ENCODE measurements around the gene MED27. TPM values are rescaled to one million over a fixed set of nuclear protein-coding genes. Genes with fewer than 3 reads are reported as not detected.

MED27 gene
- total RNA-seq, 2 donors from 2014 or later = 35.4 to 41.9 TPM

DNA sequence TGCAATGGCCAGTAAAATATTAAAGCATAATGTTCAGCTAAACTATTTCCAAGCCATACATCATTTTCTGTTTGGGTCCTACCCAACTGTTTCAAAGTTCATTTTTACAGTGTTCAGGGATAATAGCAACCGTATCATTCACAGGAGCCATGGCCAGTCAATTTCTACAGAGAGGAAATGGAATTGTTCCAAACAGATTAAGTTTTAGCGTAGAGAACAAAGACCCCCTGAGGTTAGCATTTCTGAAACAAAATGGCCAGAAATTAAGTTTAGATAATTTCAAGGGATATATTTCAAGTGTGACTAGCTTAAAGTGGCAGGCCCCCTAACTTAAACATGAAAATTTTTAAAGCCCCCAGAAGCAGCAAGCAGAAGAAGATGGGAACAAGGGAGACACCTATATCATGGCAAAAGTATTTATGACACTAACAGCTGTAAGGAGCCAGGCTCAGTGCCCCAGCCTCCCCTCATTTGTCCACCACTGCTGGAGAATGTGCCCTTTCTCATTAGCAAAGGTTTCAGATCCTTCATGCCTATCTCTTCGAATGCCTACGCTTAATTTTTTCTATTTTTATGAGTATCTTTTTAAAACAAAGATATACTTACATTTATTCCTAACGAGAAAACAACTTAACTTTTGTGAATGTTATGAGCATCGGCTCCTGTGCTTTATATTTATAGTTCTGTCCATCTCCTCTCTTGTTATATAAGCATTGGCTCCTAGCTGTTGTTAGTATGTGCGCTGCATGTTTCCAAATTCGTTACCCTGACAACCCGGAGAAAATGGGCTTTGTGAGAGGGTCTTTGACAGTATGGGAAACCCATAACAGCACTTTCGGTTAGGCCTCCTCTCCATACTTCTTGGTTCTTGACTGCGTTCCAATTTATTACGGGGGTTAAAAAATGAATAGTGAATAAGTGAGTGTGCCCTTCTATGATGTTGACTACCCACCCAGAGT is 116.3 kb downstream of the MED27 start:
- ATAC-seq (no peak), DNase-seq (ENCODE audit: low spot score) (no peak)
- H3K9me3 Mint-ChIP-seq = peaks cover 8% of the 10 kb centered on the region
- no peak overlapping the region for H3K4me3 Mint-ChIP-seq
- no peak overlapping the region for H3K27ac Mint-ChIP-seq
- peaks cover 7% of the 10 kb centered on the region for H3K36me3 Mint-ChIP-seq
- H3K4me1 Mint-ChIP-seq (ENCODE audit: low read depth in 2 of 2) = peaks cover 10 to 15% of the 10 kb centered on the region in 2 donors
- H3K27me3 Mint-ChIP-seq = no peaks in the 10 kb centered on the region

GRCh38 chr9:131961496-131961880 is 118.2 kb downstream of the MED27 start:
- H3K27ac Mint-ChIP-seq = no peak overlapping the region
- peaks cover 7% of the 10 kb centered on the region for H3K36me3 Mint-ChIP-seq
- H3K9me3 Mint-ChIP-seq = peaks cover 8% of the 10 kb centered on the region
- no peaks in the 10 kb centered on the region for H3K27me3 Mint-ChIP-seq
- ATAC-seq (no peak), DNase-seq (ENCODE audit: low spot score) (no peak)
- peaks cover 10 to 15% of the 10 kb centered on the region in 2 donors for H3K4me1 Mint-ChIP-seq (ENCODE audit: low read depth in 2 of 2)
- no peak overlapping the region for H3K4me3 Mint-ChIP-seq

DNA sequence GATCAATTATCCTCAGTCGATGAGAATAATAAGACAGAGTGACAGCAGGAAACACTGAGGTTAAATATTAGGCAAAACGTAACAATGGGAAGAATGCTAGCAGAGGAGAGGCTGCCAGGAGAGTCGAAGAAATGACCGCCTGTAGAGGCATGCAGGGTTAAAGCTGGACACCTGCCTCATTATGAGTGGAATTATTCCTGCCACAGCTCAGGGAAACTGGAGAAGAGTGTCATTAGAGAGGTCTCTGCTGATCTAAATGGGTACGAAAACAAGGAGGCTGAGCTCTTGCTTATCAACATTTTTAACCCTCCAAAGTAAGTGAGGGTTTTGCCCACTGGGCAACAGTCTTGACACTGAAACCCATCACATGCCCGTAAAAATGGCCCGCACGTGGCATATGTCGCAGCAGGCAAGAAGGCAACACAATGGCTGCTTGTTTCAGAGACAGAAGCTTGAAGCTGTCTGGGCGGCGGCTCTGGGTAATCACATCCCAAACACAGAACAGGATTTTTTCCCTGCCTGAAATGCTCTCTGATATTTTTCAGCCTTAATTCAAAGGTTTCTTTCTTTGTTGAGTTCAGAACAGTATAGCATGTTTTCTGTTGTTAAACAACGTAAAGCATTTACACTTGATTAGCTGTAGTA is 118.7 kb downstream of the MED27 start:
- ATAC-seq (no peak), DNase-seq (ENCODE audit: low spot score) (no peak)
- H3K27ac Mint-ChIP-seq = no peak overlapping the region
- peaks cover 8% of the 10 kb centered on the region for H3K9me3 Mint-ChIP-seq
- H3K4me1 Mint-ChIP-seq (ENCODE audit: low read depth in 2 of 2) = peaks cover 10 to 17% of the 10 kb centered on the region in 2 donors
- no peaks in the 10 kb centered on the region for H3K27me3 Mint-ChIP-seq
- no peak overlapping the region for H3K4me3 Mint-ChIP-seq
- H3K36me3 Mint-ChIP-seq = peaks cover 7% of the 10 kb centered on the region

GRCh38 chr9:131960311-131960710 is 119.4 kb downstream of the MED27 start:
- ATAC-seq = peak in 1 of 2 donors; percentile 38
- H3K4me3 Mint-ChIP-seq = no peak overlapping the region
- DNase-seq (ENCODE audit: low spot score) = no peak
- peaks cover 8% of the 10 kb centered on the region for H3K9me3 Mint-ChIP-seq
- H3K36me3 Mint-ChIP-seq = peaks cover 7% of the 10 kb centered on the region
- peaks cover 10 to 18% of the 10 kb centered on the region in 2 donors for H3K4me1 Mint-ChIP-seq (ENCODE audit: low read depth in 2 of 2)
- no peaks in the 10 kb centered on the region for H3K27me3 Mint-ChIP-seq
- H3K27ac Mint-ChIP-seq = no peak overlapping the region

DNA sequence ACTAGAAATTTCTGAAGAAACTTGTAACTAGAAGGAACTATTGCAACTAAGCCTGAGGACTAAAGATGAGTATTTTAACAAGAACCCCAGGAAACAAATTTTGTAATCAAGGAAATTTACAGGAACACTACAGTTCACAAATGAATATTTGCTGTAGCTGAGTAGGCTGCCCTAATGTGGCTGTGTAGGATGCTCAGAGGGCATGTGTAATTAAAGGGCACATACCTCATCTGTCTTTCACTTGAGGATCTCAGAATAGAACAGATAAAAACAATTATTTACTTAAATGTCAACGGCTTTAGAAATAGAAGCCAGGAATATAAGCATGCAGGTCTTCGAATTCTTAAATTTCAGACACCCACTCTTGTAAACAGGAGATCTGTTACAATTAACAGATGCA is 119.8 kb downstream of the MED27 start:
- ATAC-seq (no peak), DNase-seq (ENCODE audit: low spot score) (no peak)
- no peak overlapping the region for H3K4me3 Mint-ChIP-seq
- H3K27ac Mint-ChIP-seq = no peak overlapping the region
- no peaks in the 10 kb centered on the region for H3K27me3 Mint-ChIP-seq
- peaks cover 7% of the 10 kb centered on the region for H3K36me3 Mint-ChIP-seq
- peaks cover 10 to 18% of the 10 kb centered on the region in 2 donors for H3K4me1 Mint-ChIP-seq (ENCODE audit: low read depth in 2 of 2)
- H3K9me3 Mint-ChIP-seq = peaks cover 8% of the 10 kb centered on the region

- Mint-ChIP-seq H3K36me3 (peaks cover 3% of the 10 kb centered on the region), H3K9me3 (peaks cover 5% of the 10 kb centered on the region), H3K4me3 (no peak overlapping the region), H3K4me1 (ENCODE audit: low read depth in 2 of 2) (peaks cover 5 to 15% of the 10 kb centered on the region in 2 donors), H3K27ac (no peak overlapping the region), H3K27me3 (no peaks in the 10 kb centered on the region)
- no peak for ATAC-seq
- DNase-seq (ENCODE audit: low spot score) = no peak
These were observed 120.6 kb downstream of the MED27 start for GRCh38 chr9:131959056-131959455.

- no peak overlapping the region for H3K27ac Mint-ChIP-seq
- no peak for ATAC-seq
These were observed 125.4 kb downstream of the MED27 start for GRCh38 chr9:131954299-131954698.

GRCh38 chr9:131951905-131952304 is 127.8 kb downstream of the MED27 start:
- no peaks in the 10 kb centered on the region for H3K27me3 Mint-ChIP-seq
- peaks cover 0 to 6% of the 10 kb centered on the region in 2 donors for H3K4me1 Mint-ChIP-seq (ENCODE audit: low read depth in 2 of 2)
- H3K27ac Mint-ChIP-seq = no peak overlapping the region
- ATAC-seq (no peak), DNase-seq (ENCODE audit: low spot score) (no peak)
- H3K4me3 Mint-ChIP-seq = no peak overlapping the region
- H3K36me3 Mint-ChIP-seq = no peaks in the 10 kb centered on the region
- H3K9me3 Mint-ChIP-seq = no peaks in the 10 kb centered on the region

More at GRCh38 chr9:131954299-131954698, 125.4 kb downstream of the MED27 start:
- Mint-ChIP-seq H3K9me3 (no peaks in the 10 kb centered on the region), H3K4me3 (no peak overlapping the region), H3K27me3 (no peaks in the 10 kb centered on the region), H3K4me1 (ENCODE audit: low read depth in 2 of 2) (peaks cover 0 to 5% of the 10 kb centered on the region in 2 donors), H3K36me3 (no peaks in the 10 kb centered on the region)
- DNase-seq (ENCODE audit: low spot score) = no peak

GRCh38 chr9:131951155-131951554 is 128.5 kb downstream of the MED27 start:
- Mint-ChIP-seq H3K4me1 (ENCODE audit: low read depth in 2 of 2) (peaks cover 0 to 9% of the 10 kb centered on the region in 2 donors), H3K27ac (no peak overlapping the region), H3K36me3 (no peaks in the 10 kb centered on the region), H3K27me3 (no peaks in the 10 kb centered on the region), H3K9me3 (no peaks in the 10 kb centered on the region), H3K4me3 (no peak overlapping the region)
- DNase-seq (ENCODE audit: low spot score) (no peak), ATAC-seq (peak in 1 of 2 donors; percentile 41)

DNA sequence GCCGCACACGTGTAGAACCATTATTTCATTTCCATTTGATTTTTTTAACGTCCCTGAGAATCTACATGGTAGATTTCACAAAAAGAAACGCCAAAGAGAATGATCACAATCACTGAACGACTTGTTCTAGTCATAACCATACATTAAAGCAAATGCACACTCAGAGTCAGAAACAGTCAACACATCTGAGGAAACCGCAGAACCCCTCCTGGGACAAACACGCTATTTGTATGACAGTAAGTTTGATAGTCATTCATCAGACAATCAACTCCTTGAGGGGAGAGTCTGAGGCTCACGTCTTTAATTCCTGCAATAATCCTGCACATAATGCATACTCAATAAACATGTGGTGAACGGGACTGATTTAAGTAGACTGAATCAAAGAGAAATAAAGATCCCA is 129.2 kb downstream of the MED27 start:
- ATAC-seq (peak in 1 of 2 donors; percentile 66), DNase-seq (ENCODE audit: low spot score) (no peak)
- H3K4me1 Mint-ChIP-seq (ENCODE audit: low read depth in 2 of 2) = peaks cover 0 to 6% of the 10 kb centered on the region in 2 donors
- H3K27me3 Mint-ChIP-seq = no peaks in the 10 kb centered on the region
- no peaks in the 10 kb centered on the region for H3K9me3 Mint-ChIP-seq
- H3K36me3 Mint-ChIP-seq = no peaks in the 10 kb centered on the region
- no peak overlapping the region for H3K4me3 Mint-ChIP-seq
- no peak overlapping the region for H3K27ac Mint-ChIP-seq

- no peak overlapping the region for H3K27ac Mint-ChIP-seq
- H3K4me1 Mint-ChIP-seq (ENCODE audit: low read depth in 2 of 2) = peaks cover 6 to 12% of the 10 kb centered on the region in 2 donors
- H3K9me3 Mint-ChIP-seq = no peaks in the 10 kb centered on the region
- no peaks in the 10 kb centered on the region for H3K27me3 Mint-ChIP-seq
- no peak overlapping the region for H3K4me3 Mint-ChIP-seq
- DNase-seq (ENCODE audit: low spot score) (no peak), ATAC-seq (no peak)
- H3K36me3 Mint-ChIP-seq = peaks cover 9% of the 10 kb centered on the region
These were observed 133.5 kb downstream of the MED27 start for GRCh38 chr9:131946180-131946579.

GRCh38 chr9:131943351-131943841 is 136.3 kb downstream of the MED27 start:
- DNase-seq (ENCODE audit: low spot score) (no peak), ATAC-seq (no peak)
- Mint-ChIP-seq H3K4me3 (no peak overlapping the region), H3K36me3 (peaks cover 9% of the 10 kb centered on the region), H3K9me3 (no peaks in the 10 kb centered on the region), H3K27me3 (no peaks in the 10 kb centered on the region), H3K4me1 (ENCODE audit: low read depth in 2 of 2) (peaks cover 6 to 12% of the 10 kb centered on the region in 2 donors), H3K27ac (no peak overlapping the region)

DNA sequence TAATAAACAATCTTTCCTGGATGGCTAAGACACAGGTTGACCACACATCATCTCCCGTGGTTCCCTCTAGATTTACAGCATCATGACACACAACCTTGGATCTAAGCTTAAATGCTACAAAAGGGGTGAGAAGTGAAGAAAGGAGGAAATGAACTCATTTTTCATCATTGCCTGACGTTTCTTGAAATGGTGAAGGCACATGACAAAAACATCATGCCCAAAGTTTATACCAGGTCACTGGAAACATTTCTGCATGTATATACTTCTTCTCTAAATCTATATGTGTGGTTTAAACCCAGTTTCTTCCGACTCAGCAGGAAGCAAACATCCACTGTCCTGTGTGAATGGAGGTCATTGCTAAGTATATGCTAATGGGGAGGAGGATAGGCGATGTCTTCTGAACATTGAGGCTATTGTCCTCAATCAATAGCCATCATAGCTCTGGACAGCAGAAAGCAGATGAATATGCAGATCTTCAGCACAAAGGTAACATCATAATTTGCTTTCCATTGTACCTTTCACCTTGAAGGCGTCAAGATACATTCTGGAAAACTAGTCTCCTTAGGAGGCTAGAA is 137.4 kb downstream of the MED27 start:
- Mint-ChIP-seq H3K4me3 (no peak overlapping the region), H3K27ac (no peak overlapping the region), H3K36me3 (peaks cover 9% of the 10 kb centered on the region), H3K27me3 (no peaks in the 10 kb centered on the region), H3K4me1 (ENCODE audit: low read depth in 2 of 2) (peaks cover 6 to 12% of the 10 kb centered on the region in 2 donors), H3K9me3 (no peaks in the 10 kb centered on the region)
- ATAC-seq (no peak), DNase-seq (ENCODE audit: low spot score) (no peak)

GRCh38 chr9:131937451-131937850 is 142.2 kb downstream of the MED27 start:
- H3K27ac Mint-ChIP-seq = no peak overlapping the region
- H3K27me3 Mint-ChIP-seq = no peaks in the 10 kb centered on the region
- H3K4me3 Mint-ChIP-seq = no peak overlapping the region
- peaks cover 5 to 6% of the 10 kb centered on the region in 2 donors for H3K4me1 Mint-ChIP-seq (ENCODE audit: low read depth in 2 of 2)
- ATAC-seq = no peak
- DNase-seq (ENCODE audit: low spot score) = no peak
- H3K36me3 Mint-ChIP-seq = peaks cover 4% of the 10 kb centered on the region
- H3K9me3 Mint-ChIP-seq = no peaks in the 10 kb centered on the region

Measured in natural killer cell treated with Interleukin-12 subunit alpha and Interleukin-12 subunit beta and Interleukin-15 and Interleukin-18, amount 100 ng/mL, for 72 hours (primary cell).